Skin of body (tissue), 2 donors: ENCODE measurements around the gene JAG1. TPM values are rescaled to one million over a fixed set of nuclear protein-coding genes. Genes with fewer than 3 reads are reported as not detected.
"Not testable (repeated sequence)": the region's sequence is repeated elsewhere in the genome, so short reads cannot be mapped to it uniquely, and the experiment has no call there.

Experiments
- DNase-seq: peaks from one replicate; lab custom pipeline; 2025; lab: John Stamatoyannopoulos, UW
- total RNA-seq: library from RNA; depleted of rRNA; stranded (reverse); fragments of >200 nt; gene quantifications from one replicate; pipeline ENCODE4 v1.2.3, GENCODE V29; 2014

Gene JAG1
- total RNA-seq, 1 donor from 2014 or later = 133 TPM

DNA sequence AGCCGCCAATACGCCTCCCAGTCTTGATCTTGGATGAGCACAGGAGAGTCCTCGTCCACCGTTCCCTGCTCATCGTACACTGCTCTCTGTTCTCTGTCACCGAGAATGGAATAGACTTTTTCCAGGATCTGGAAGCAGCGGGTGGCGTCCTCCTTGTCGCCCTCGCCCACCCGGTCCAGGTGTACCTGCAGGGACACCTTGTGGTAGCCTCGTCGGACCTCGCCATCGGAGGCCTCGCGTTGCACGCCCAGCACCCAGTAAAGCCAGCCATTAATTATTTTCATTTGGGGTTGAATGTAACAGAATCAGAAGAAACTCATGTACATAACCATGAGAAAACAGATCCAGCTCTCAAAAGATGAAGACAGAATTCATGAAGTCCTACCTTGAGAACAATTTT is 59.9 kb downstream of the JAG1 start:
- no peak for DNase-seq

- DNase-seq = not testable (repeated sequence)
These were observed 60.4 kb downstream of the JAG1 start for GRCh38 chr20:10613426-10613825.

- DNase-seq = no peak
These were observed 62.4 kb downstream of the JAG1 start for GRCh38 chr20:10611357-10611756.

GRCh38 chr20:10610251-10610650 is 63.5 kb downstream of the JAG1 start:
- DNase-seq = no peak

GRCh38 chr20:10609770-10610169 is 64.0 kb downstream of the JAG1 start:
- no peak for DNase-seq

DNA sequence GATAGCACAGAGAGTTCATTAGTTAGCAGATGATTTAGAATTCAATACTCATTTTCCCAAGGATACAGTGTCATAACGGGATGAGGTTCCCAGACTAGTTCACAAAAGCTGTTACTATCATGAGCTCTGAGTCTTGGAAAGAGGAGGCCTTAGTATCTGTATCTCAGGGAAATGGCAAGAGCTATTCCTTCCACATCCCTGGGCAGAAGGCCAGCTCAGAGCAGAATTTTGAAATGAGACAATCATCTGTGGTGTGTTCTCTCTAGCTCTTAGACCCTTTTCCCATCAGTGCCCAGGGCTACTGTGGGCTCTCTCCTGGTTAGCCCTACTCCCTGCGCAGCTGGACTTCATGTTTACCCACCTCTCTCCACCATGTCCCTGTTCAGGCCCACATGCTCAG is 64.5 kb downstream of the JAG1 start:
- peak; percentile 37 for DNase-seq

DNA sequence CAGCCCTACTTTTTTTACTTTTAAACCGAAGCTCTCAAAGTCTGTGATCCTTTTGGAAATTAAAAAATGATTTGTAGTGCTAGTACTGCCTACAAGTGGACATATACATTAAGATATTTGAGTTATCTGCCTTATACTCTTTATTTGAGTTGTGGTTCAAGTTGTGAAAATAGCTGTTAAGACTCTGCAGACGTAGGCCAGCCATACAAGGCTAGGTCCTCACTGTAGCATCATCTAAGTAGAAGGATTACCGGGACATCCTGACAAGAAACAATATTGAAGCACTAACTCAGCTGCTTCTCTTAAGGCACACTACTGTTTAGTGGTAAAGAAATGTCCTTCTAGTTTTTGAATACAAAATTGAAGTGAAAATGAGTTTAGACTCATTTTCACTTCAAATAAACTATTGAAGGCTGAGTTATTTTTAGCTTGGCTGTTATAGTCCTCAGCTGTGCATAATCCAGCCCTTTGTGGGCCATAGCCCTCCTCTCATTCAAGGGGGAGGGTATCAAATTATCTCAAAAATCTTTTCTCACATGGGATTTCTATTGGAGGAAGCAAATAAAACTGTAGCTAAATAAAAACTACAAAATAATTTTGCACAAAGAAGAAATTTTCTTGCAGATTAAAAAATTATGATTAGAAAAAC is 68.1 kb downstream of the JAG1 start:
- no peak for DNase-seq

DNA sequence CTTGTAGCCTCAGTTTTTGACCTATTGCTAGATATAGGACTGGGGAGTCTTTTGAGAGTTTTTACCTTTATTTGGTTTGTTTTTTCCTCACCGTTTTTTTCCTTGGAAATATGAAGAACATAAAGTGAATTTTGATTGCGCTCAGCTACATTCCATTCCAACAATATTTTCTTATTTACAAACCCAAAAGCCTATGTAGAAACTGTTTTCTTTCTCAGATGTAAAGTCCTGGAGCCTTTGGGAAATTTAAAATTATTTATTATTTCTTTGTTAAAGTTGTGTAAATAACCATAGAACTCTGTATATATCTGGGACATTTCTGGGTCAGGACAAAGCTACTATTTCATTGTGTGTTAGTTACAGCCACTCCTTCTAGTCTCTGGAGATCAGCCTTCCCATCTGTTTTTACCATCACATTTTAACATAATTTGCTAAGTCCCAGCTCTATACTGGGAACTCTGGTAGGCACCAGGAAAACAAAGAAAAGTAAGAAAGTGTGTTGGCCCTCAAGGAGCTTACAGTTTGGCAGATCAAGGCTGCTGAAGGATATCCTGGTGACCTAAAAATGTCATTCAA is 68.8 kb downstream of the JAG1 start:
- no peak for DNase-seq

DNA sequence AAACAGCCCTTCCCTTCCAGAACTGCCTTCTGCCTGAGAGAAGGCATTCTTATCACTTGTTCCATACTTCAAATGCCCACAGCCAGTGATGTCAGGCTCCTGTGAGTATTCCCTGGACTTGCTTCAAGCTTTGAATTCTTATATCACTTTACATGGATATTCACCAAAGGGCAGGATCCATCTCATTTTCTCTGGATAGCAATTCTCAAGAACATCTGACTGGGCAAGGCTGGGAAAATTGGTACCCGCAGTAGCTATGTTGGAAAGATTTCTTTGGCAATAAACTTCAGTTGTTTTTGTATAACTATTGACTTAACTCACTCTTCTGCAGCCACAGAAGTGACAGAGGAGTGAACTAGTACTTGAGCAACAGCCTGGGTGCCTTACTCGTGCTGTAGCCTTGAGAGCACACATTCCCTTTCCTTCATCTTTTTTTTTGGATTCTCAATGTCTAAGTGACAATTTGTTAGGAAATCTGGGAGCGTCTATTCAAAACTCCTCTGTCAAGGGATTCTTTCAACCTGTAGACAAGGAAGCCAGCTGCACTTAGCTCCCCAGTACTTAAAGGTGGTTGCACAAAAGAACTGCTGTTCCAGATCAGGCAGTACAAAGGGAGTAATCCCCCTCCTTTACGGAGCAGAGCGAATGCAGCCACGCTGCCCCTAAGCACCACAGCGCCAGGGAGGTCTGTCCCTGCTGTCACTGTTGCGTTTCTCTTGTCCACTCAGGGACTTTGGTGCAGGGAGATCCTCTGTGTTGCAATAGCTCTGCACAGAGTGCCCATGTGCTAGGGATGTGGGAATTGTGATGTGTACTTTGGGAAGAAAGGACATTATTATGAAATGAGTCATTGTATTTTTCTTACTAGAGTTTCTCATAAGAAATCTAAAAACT is 69.6 kb downstream of the JAG1 start:
- no peak for DNase-seq

DNA sequence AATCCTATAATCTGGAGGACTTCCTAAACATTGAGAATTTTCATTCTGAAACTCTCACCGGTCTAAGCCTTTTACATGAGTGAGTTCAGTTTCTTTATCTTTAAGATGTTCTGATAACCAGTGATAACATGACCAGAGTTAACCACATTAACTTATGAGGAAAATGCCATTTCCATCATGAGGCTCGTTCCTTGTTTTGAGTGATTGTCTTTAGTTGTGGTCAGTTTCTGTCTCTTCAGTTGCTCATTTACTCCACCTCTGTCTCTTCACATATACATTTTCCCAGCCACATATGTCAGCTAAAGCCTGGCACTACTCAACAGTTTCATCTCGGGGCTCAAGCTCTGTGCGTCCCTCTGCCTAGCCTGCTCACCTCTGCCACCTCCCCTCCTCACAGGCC is 70.4 kb downstream of the JAG1 start:
- no peak for DNase-seq

DNA sequence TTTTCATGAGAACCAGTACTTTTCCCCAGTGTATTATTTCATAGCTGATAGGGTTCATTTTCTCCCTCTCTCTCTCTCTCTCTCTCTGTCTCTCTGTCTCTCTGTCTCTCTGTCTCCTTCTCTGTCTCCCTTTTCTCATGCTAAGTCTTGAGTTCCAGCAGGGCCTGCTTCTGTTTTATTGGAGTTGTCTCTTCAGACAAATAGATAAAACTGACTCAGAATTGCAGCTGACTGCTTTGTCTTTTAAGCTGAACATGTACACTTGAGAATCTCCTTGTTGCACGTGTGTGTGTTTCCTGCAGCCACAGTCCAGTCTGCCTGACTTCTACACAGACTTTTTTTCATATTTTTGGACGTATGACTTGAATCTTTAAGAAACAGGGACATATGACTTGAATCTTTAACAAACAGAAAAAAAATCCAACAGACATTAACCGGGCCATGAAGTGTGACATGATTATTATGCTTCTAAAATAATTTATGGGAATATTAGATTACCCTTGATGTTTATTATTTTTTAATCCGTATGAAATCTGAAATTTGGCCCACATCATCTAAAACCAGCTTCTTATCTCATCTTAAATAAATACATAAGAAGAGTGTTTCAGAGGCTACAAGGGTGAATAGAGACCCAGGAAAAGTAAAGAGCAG is 71.5 kb downstream of the JAG1 start:
- DNase-seq = no peak

GRCh38 chr20:10597637-10598036 is 76.2 kb downstream of the JAG1 start:
- DNase-seq = no peak

DNA sequence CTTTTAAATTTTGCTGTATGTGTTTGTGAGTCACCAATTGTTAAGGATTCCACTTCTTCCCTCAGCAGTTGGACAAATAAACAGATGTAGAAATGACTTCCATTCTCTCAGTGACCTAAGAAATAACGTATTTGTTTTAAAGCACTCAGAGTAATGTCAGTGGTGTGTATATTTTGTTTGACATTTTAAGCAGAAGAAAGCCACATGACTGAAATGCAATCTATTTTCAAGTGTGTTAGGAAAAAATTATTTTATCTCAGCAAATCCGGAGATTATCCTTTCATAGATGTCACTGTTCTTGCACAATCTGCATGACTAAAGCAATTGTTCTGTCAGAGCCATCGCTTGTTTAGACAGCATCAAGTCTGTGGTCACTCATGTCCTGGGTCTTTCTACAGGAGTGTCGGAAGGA is 77.1 kb downstream of the JAG1 start:
- DNase-seq = no peak

- DNase-seq = no peak
These were observed 77.8 kb downstream of the JAG1 start for GRCh38 chr20:10595985-10596384.

GRCh38 chr20:10595266-10595665 is 78.5 kb downstream of the JAG1 start:
- no peak for DNase-seq

GRCh38 chr20:10594296-10594868 is 79.4 kb downstream of the JAG1 start:
- no peak for DNase-seq

- no peak for DNase-seq
These were observed 81.8 kb downstream of the JAG1 start for GRCh38 chr20:10591946-10592521.

DNA sequence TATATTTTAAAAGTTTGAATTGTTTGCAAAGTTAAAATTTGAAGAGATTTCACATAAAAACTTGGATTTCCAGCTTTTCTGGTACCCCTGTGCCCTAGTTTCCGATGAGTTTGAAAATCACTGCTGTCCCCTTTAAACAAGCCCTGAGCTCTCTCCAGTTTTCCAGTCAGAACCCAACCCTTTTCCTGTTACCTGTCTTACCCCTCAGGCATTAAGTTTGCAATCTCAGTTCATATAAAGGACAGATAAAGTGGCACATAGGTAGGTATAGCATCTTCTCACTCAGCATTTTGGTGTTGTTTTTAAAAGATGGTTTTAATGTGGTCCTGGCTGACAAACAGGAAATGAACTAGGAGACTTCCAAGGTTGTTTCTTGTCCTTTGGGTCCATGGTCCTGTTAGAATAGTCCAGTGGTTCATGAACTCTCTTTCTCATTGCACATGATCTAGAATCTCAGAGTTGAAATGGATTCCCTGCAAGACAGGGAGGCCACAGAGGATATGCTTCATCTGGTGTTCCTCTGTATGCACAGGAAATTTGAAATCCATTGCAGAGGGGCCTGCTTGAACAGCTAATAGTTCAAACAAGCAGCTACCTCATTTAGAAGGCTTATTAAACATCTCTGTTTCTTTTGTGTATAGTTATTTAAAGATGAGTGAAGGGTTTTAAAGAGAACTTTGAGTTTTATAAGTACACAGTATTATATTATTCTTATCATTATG is 82.7 kb downstream of the JAG1 start:
- DNase-seq = no peak

DNA sequence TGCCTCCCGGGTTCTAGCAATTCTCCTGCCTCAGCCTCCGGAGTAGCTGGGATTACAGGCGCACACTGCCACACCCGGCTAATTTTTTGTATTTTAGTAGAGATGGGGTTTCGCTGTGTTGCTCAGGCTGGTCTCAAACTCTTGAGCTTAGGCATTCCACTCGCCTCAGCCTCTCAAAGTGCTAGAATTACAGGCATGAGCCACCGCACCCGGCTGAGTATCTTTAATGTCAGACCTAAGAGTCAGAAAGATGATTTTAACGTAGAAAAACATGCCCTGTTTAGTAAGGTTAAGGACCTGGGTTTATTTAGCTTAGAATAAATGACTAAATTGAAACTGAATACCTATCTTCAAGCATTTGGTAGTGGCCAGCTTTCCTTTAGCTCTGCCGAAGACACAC is 83.4 kb downstream of the JAG1 start:
- not testable (repeated sequence) for DNase-seq
